Astrocyte (in vitro differentiated cells and primary cell): ENCODE measurements around the gene FAM3D. TPM values are rescaled to one million over a fixed set of nuclear protein-coding genes. Genes with fewer than 3 reads are reported as not detected.

ENCODE experiments used
- DNase-seq: peaks from one replicate; pipeline ENCODE4 v3.0.0-alpha.2; 2010; ENCODE audit warnings: low read depth
- FAIRE-seq: peaks from 2 replicates; lab custom pipeline; 2011; peaks lifted over from hg19 to GRCh38; lab: Jason Lieb, UNC
- H2AFZ ChIP-seq: 2 replicates; pipeline ENCODE4 v1.6.0; 2012; ENCODE audit warnings: low read depth, low read length, inconsistent platforms
- H3K27ac ChIP-seq: 2 replicates; pipeline ENCODE4 v1.5.1; 2011; ENCODE audit warnings: low read depth, low read length, inconsistent platforms
- H3K27me3 ChIP-seq: 2 replicates; pipeline ENCODE4 v1.6.0; 2011; ENCODE audit warnings: low read length, inconsistent platforms; ENCODE audit not compliant: insufficient read depth
- H3K36me3 ChIP-seq: 2 replicates; pipeline ENCODE4 v1.5.1; 2011; ENCODE audit warnings: low read length, inconsistent platforms; ENCODE audit not compliant: insufficient read depth
- H3K4me1 ChIP-seq: 2 replicates; pipeline ENCODE4 v1.5.1; 2011; ENCODE audit warnings: low read length, inconsistent platforms; ENCODE audit not compliant: insufficient read depth
- H3K4me2 ChIP-seq: 2 replicates; pipeline ENCODE4 v1.6.0; 2012; ENCODE audit warnings: low read length, inconsistent platforms
- H3K4me3 ChIP-seq: 2 replicates; pipeline ENCODE4 v1.5.1; 2011; ENCODE audit warnings: low read depth, mild to moderate bottlenecking, low read length, inconsistent platforms; ENCODE audit not compliant: insufficient read depth
- H3K79me2 ChIP-seq: 2 replicates; pipeline ENCODE4 v1.6.0; 2012; ENCODE audit warnings: mild to moderate bottlenecking, low read length, inconsistent platforms; ENCODE audit not compliant: insufficient read depth
- H3K9ac ChIP-seq: 2 replicates; pipeline ENCODE4 v1.6.0; 2012; ENCODE audit warnings: mild to moderate bottlenecking, low read length, inconsistent platforms
- H3K9me3 ChIP-seq: 2 replicates; pipeline ENCODE4 v1.5.1; 2012; ENCODE audit warnings: low read depth, mild to moderate bottlenecking, low read length, inconsistent platforms; ENCODE audit not compliant: insufficient read depth
- H4K20me1 ChIP-seq: 2 replicates; pipeline ENCODE4 v1.6.0; 2012; ENCODE audit warnings: low read length, inconsistent platforms; ENCODE audit not compliant: insufficient read depth
- H3K27ac Mint-ChIP-seq: one replicate; pipeline ENCODE4 v1.8.0; 2021; ENCODE audit warnings: mild to moderate bottlenecking, mixed read lengths; ENCODE audit not compliant: unreplicated experiment
- H3K27me3 Mint-ChIP-seq: one replicate; pipeline ENCODE4 v1.8.0; 2021; ENCODE audit warnings: low read depth, mixed read lengths; ENCODE audit not compliant: unreplicated experiment
- H3K36me3 Mint-ChIP-seq: one replicate; pipeline ENCODE4 v1.8.0; 2021; ENCODE audit warnings: low read depth, mixed read lengths; ENCODE audit not compliant: unreplicated experiment
- H3K4me1 Mint-ChIP-seq: one replicate; pipeline ENCODE4 v1.8.0; 2021; ENCODE audit warnings: low read depth, mixed read lengths; ENCODE audit not compliant: unreplicated experiment
- H3K4me3 Mint-ChIP-seq: one replicate; pipeline ENCODE4 v1.8.0; 2021; ENCODE audit warnings: mild to moderate bottlenecking, moderate library complexity, mixed read lengths; ENCODE audit not compliant: unreplicated experiment
- H3K9me3 Mint-ChIP-seq: one replicate; pipeline ENCODE4 v1.8.0; 2021; ENCODE audit warnings: mild to moderate bottlenecking, mixed read lengths; ENCODE audit not compliant: unreplicated experiment
- EZH2 ChIP-seq: IDR thresholded peaks from 2 replicates; pipeline ENCODE4 v1.6.1; 2012; ENCODE audit warnings: mild to moderate bottlenecking, low read length, inconsistent platforms; ENCODE audit not compliant: insufficient read depth
- total RNA-seq: library from RNA; stranded (reverse); gene quantifications from 2 replicates; pipeline ENCODE4 v1.2.1, GENCODE V29; 2021
- TF ChIP-seq, protein P1 (sequence below): IDR thresholded peaks from 2 replicates; pipeline ENCODE4 v1.5.1; 2011; ENCODE audit warnings: low read depth, mild to moderate bottlenecking, inconsistent platforms, low read length, moderate library complexity; ENCODE audit not compliant: insufficient read depth

The FAM3D gene
- total RNA-seq, 1 donor from 2014 or later = not detected

- H3K9me3 ChIP-seq = peaks cover 3% of the 10 kb centered on the region
- peaks cover 26% of the 10 kb centered on the region for H3K27me3 Mint-ChIP-seq
- H3K36me3 Mint-ChIP-seq = no peaks in the 10 kb centered on the region
- DNase-seq = no peak
- H3K4me2 ChIP-seq = no peak overlapping the region
- TF ChIP-seq, protein P1, sequence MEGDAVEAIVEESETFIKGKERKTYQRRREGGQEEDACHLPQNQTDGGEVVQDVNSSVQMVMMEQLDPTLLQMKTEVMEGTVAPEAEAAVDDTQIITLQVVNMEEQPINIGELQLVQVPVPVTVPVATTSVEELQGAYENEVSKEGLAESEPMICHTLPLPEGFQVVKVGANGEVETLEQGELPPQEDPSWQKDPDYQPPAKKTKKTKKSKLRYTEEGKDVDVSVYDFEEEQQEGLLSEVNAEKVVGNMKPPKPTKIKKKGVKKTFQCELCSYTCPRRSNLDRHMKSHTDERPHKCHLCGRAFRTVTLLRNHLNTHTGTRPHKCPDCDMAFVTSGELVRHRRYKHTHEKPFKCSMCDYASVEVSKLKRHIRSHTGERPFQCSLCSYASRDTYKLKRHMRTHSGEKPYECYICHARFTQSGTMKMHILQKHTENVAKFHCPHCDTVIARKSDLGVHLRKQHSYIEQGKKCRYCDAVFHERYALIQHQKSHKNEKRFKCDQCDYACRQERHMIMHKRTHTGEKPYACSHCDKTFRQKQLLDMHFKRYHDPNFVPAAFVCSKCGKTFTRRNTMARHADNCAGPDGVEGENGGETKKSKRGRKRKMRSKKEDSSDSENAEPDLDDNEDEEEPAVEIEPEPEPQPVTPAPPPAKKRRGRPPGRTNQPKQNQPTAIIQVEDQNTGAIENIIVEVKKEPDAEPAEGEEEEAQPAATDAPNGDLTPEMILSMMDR = no peak
- no peak for TF ChIP-seq EZH2
- H3K27me3 ChIP-seq = no peaks in the 10 kb centered on the region
- no peaks in the 10 kb centered on the region for H3K4me1 ChIP-seq
- H3K79me2 ChIP-seq = no peaks in the 10 kb centered on the region
- H4K20me1 ChIP-seq = no peaks in the 10 kb centered on the region
- no peak for FAIRE-seq
- H3K27ac Mint-ChIP-seq = no peak overlapping the region
- no peak overlapping the region for H3K4me3 ChIP-seq
- peaks cover 42% of the 10 kb centered on the region for H3K9me3 Mint-ChIP-seq
- no peak overlapping the region for H3K9ac ChIP-seq
- H3K27ac ChIP-seq = no peak overlapping the region
- H3K4me3 Mint-ChIP-seq = no peak overlapping the region
- no peaks in the 10 kb centered on the region for H3K36me3 ChIP-seq
- H3K4me1 Mint-ChIP-seq = no peaks in the 10 kb centered on the region
- no peak overlapping the region for H2AFZ ChIP-seq
Measured at GRCh38 chr3:58688574-58688973, 22.0 kb upstream of the FAM3D start.

DNA sequence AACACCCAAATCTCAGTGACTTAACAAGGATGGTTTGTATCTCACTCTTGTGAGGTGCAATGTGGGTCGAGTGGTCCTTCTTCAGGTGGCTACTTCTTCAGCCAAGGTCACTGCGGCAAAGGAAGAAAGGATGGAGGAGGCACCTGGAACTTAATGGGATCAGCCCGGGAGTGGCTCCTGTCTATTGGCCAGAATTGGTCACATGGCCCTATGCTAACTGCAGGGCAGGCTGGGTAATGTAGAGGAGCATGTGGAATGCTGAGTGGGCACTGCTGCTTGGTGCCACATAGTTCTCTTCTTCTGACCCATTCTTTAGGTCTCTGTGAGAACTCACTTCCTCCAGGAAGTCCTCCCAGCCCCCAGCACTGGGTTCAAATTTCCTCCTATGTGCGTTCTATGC is 20.3 kb upstream of the FAM3D start:
- no peak for TF ChIP-seq EZH2
- TF ChIP-seq, protein P1 = no peak
- Histone ChIP-seq H4K20me1 (no peaks in the 10 kb centered on the region), H3K9me3 (peaks cover 3% of the 10 kb centered on the region), H3K27ac (no peak overlapping the region), H3K36me3 (no peaks in the 10 kb centered on the region), H2AFZ (no peak overlapping the region), H3K4me2 (no peak overlapping the region), H3K4me1 (no peaks in the 10 kb centered on the region), H3K27me3 (no peaks in the 10 kb centered on the region), H3K79me2 (no peaks in the 10 kb centered on the region), H3K4me3 (no peak overlapping the region), H3K9ac (no peak overlapping the region)
- H3K27ac Mint-ChIP-seq = no peak overlapping the region
- H3K9me3 Mint-ChIP-seq = peaks cover 49% of the 10 kb centered on the region
- H3K4me1 Mint-ChIP-seq = peaks cover 5% of the 10 kb centered on the region
- FAIRE-seq (no peak), DNase-seq (no peak)
- H3K36me3 Mint-ChIP-seq = no peaks in the 10 kb centered on the region
- peaks cover 26% of the 10 kb centered on the region for H3K27me3 Mint-ChIP-seq
- H3K4me3 Mint-ChIP-seq = no peak overlapping the region

DNA sequence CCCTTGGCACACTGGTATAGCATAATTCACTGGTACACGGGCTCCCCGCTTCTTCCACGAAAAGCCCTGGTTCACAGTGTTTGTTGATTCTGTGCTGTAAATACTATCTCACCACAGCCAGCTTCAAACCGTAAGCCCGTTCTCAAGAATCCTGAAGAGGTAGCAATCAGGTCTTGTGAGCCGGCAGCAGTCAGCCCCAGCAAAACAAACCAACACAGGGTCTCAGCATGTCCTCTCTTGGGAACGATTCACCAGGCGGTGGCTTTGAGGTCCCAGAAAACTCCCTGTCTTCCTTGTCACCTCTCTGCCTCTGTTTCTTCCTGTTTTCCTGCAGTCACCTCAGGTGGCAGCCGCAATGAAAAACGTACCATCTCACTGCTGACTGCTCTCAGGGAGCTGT is 19.1 kb upstream of the FAM3D start:
- no peaks in the 10 kb centered on the region for H3K4me1 ChIP-seq
- H3K79me2 ChIP-seq = no peaks in the 10 kb centered on the region
- Mint-ChIP-seq H3K4me3 (no peak overlapping the region), H3K9me3 (peaks cover 48% of the 10 kb centered on the region), H3K27ac (no peak overlapping the region), H3K4me1 (peaks cover 5% of the 10 kb centered on the region), H3K36me3 (no peaks in the 10 kb centered on the region), H3K27me3 (peaks cover 29% of the 10 kb centered on the region)
- H3K9ac ChIP-seq = no peak overlapping the region
- no peak overlapping the region for H3K27ac ChIP-seq
- no peaks in the 10 kb centered on the region for H4K20me1 ChIP-seq
- peaks cover 2% of the 10 kb centered on the region for H3K27me3 ChIP-seq
- TF ChIP-seq, protein P1 = no peak
- TF ChIP-seq EZH2 = no peak
- DNase-seq = no peak
- no peak overlapping the region for H3K4me2 ChIP-seq
- H2AFZ ChIP-seq = no peak overlapping the region
- no peak for FAIRE-seq
- no peak overlapping the region for H3K4me3 ChIP-seq
- no peaks in the 10 kb centered on the region for H3K36me3 ChIP-seq
- H3K9me3 ChIP-seq = peaks cover 3% of the 10 kb centered on the region
